SU-DHL-6 (cell line): ENCODE results near the gene CLIC5.

Experiments
- H2AFZ ChIP-seq: fragments of 200-600 bp; sonication (generic); 2 replicates; pipeline ENCODE4 v1.6.1; 2014; ENCODE audit warnings: low read depth, mild to moderate bottlenecking, moderate library complexity, mixed read lengths, antibody characterized with exemption, low read length; ENCODE audit not compliant: severe bottlenecking
- H3F3A ChIP-seq: fragments of 200-600 bp; shearing (Covaris generic); 2 replicates; pipeline ENCODE4 v1.6.0; 2016; ENCODE audit warnings: antibody characterized with exemption, mild to moderate bottlenecking; ENCODE audit not compliant: insufficient read depth
- H3K27ac ChIP-seq: fragments of 200-600 bp; sonication (generic); 2 replicates; pipeline ENCODE4 v1.5.1; 2016; ENCODE audit warnings: low read depth, mild to moderate bottlenecking, low read length, moderate library complexity, mixed read lengths
- H3K27me3 ChIP-seq: fragments of 200-600 bp; sonication (generic), shearing (Covaris generic); 2 replicates; pipeline ENCODE4 v1.6.0; 2014; ENCODE audit warnings: mild to moderate bottlenecking, low read length
- H3K36me3 ChIP-seq: fragments of 200-600 bp; sonication (generic); 2 replicates; pipeline ENCODE4 v1.6.1; 2014; ENCODE audit warnings: mild to moderate bottlenecking, low read length, mixed read lengths
- H3K4me2 ChIP-seq: fragments of 300-600, 200-600 bp; shearing (Covaris generic), sonication (generic); 2 replicates; pipeline ENCODE4 v1.6.0; 2014; ENCODE audit warnings: low read length, low read depth, mild to moderate bottlenecking; ENCODE audit not compliant: poor library complexity, severe bottlenecking
- H3K4me3 ChIP-seq: fragments of 200-600 bp; sonication (generic); 2 replicates; pipeline ENCODE4 v1.5.1; 2014; ENCODE audit warnings: antibody characterized with exemption, low read length, mild to moderate bottlenecking, mixed read lengths; ENCODE audit not compliant: insufficient read depth, poor library complexity, severe bottlenecking
- H3K79me2 ChIP-seq: fragments of 200-600 bp; sonication (generic); 2 replicates; pipeline ENCODE4 v1.6.1; 2014; ENCODE audit warnings: mild to moderate bottlenecking, low read length, moderate library complexity; ENCODE audit not compliant: insufficient read depth
- H3K9ac ChIP-seq: fragments of 200-600 bp; sonication (generic); 2 replicates; pipeline ENCODE4 v1.7.0; 2014; ENCODE audit warnings: mild to moderate bottlenecking, low read length
- H3K9me2 ChIP-seq: fragments of 200-600 bp; sonication (generic); replicated peaks from 2 replicates; pipeline ENCODE4 v1.6.1; 2014; ENCODE audit warnings: low read length; ENCODE audit not compliant: insufficient read depth
- H3K9me3 ChIP-seq: fragments of 200-600 bp; sonication (generic); 2 replicates; pipeline ENCODE4 v1.6.1; 2014; ENCODE audit warnings: low read length, mixed read lengths; ENCODE audit not compliant: insufficient read depth
- H4K20me1 ChIP-seq: fragments of 200-600 bp; sonication (generic); 2 replicates; pipeline ENCODE4 v1.6.1; 2014; ENCODE audit warnings: low read depth, mild to moderate bottlenecking, antibody characterized with exemption, low read length, moderate library complexity, mixed read lengths
- EZH2phosphoT487 ChIP-seq: fragments of 200-600 bp; sonication (generic), shearing (Covaris generic); conservative IDR thresholded peaks from 2 replicates; pipeline ENCODE4 v1.6.1; 2018; ENCODE audit warnings: mild to moderate bottlenecking, antibody characterized with exemption, low read length, moderate library complexity, mixed read lengths
- TF ChIP-seq, protein P1 (sequence below): fragments of 200-600 bp; sonication (generic); IDR thresholded peaks from one replicate; pipeline ENCODE4 v1.5.1; 2017; ENCODE audit warnings: antibody characterized with exemption, mild to moderate bottlenecking, low read length, moderate library complexity; ENCODE audit not compliant: insufficient read depth, poor library complexity, severe bottlenecking

The CLIC5 gene

GRCh38 chr6:46061497-46061896 is 45.8 kb upstream of the CLIC5 start:
- Histone ChIP-seq H2AFZ (no peak overlapping the region), H3K9me2 (no peaks in the 10 kb centered on the region), H4K20me1 (no peaks in the 10 kb centered on the region), H3K4me3 (no peak overlapping the region), H3K36me3 (no peaks in the 10 kb centered on the region), H3K9me3 (peaks cover 14% of the 10 kb centered on the region; the same call in 1 of the 2 replicates), H3K27me3 (no peaks in the 10 kb centered on the region), H3K27ac (no peak overlapping the region), H3F3A (no peaks in the 10 kb centered on the region), H3K9ac (no peak overlapping the region), H3K79me2 (no peaks in the 10 kb centered on the region), H3K4me2 (no peak overlapping the region)
- TF ChIP-seq, protein P1, sequence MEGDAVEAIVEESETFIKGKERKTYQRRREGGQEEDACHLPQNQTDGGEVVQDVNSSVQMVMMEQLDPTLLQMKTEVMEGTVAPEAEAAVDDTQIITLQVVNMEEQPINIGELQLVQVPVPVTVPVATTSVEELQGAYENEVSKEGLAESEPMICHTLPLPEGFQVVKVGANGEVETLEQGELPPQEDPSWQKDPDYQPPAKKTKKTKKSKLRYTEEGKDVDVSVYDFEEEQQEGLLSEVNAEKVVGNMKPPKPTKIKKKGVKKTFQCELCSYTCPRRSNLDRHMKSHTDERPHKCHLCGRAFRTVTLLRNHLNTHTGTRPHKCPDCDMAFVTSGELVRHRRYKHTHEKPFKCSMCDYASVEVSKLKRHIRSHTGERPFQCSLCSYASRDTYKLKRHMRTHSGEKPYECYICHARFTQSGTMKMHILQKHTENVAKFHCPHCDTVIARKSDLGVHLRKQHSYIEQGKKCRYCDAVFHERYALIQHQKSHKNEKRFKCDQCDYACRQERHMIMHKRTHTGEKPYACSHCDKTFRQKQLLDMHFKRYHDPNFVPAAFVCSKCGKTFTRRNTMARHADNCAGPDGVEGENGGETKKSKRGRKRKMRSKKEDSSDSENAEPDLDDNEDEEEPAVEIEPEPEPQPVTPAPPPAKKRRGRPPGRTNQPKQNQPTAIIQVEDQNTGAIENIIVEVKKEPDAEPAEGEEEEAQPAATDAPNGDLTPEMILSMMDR: no peak
- TF ChIP-seq EZH2phosphoT487: no peak

- Histone ChIP-seq H4K20me1 (no peaks in the 10 kb centered on the region), H3K27ac (no peak overlapping the region), H3K36me3 (no peaks in the 10 kb centered on the region), H3K27me3 (no peaks in the 10 kb centered on the region), H3K4me3 (no peak overlapping the region), H2AFZ (no peak overlapping the region), H3F3A (no peaks in the 10 kb centered on the region), H3K9me3 (peaks cover 19% of the 10 kb centered on the region; the same call in 1 of the 2 replicates), H3K4me2 (no peak overlapping the region), H3K79me2 (no peaks in the 10 kb centered on the region), H3K9me2 (no peaks in the 10 kb centered on the region), H3K9ac (no peak overlapping the region)
- TF ChIP-seq, protein P1: no peak
- no peak for TF ChIP-seq EZH2phosphoT487
Observed at GRCh38 chr6:46059608-46060007, 43.9 kb upstream of the CLIC5 start.

GRCh38 chr6:46058951-46059350 is 43.3 kb upstream of the CLIC5 start:
- Histone ChIP-seq H3K79me2 (no peaks in the 10 kb centered on the region), H3K4me3 (no peak overlapping the region), H3K9ac (no peak overlapping the region), H4K20me1 (no peaks in the 10 kb centered on the region), H3K4me2 (no peak overlapping the region), H3K27ac (no peak overlapping the region), H3F3A (no peaks in the 10 kb centered on the region), H3K9me3 (peaks cover 19% of the 10 kb centered on the region; the same call in 1 of the 2 replicates), H3K36me3 (no peaks in the 10 kb centered on the region), H3K27me3 (no peaks in the 10 kb centered on the region), H2AFZ (no peak overlapping the region), H3K9me2 (no peaks in the 10 kb centered on the region)
- TF ChIP-seq EZH2phosphoT487: no peak
- TF ChIP-seq, protein P1: no peak
